Measurements from ENCODE around the gene TMEM86A. TPM values are rescaled to one million over a fixed set of nuclear protein-coding genes. Genes with fewer than 3 reads are reported as not detected.

The TMEM86A gene
- total and polyA plus RNA-seq, 2 of the 8 experiments (the other 6 are each of a cell fraction or from before 2014, with no cell fraction given) = 1.5 to 1.7 TPM

- TF ChIP-seq CBX8 (IDR thresholded peaks at IDR 0.05; ENCODE audit: borderline replicate concordance, low read depth, low read length) (no peak), POLR2A (IDR thresholded peaks at IDR 0.05; ENCODE audit: control extremely low read depth in 1 of 2, low read depth in 2 of 2, low read length in 2 of 2) (no peak)
Observed at GRCh38 chr11:18715476-18715875, 16.9 kb downstream of the TMEM86A start (continued).
